Neural cell (in vitro differentiated cells): ENCODE measurements around the gene AUNIP.
A peak's percentile ranks its signal among the peaks of the same experiment; 100 is the strongest.

Experiments
- EP300 ChIP-seq: fragments of 450-650 bp; conservative IDR thresholded peaks from 2 replicates; pipeline ENCODE4 v1.6.1; 2014; ENCODE audit warnings: antibody characterized with exemption, mild to moderate bottlenecking, moderate library complexity; ENCODE audit not compliant: poor library complexity, severe bottlenecking
- EZH2 ChIP-seq: fragments of 200-600, 300-800 bp; shearing (Covaris generic), sonication (generic); IDR thresholded peaks from 2 replicates; pipeline ENCODE4 v1.6.1; 2014; ENCODE audit warnings: antibody characterized with exemption, low read length, borderline replicate concordance, mild to moderate bottlenecking; ENCODE audit not compliant: insufficient read depth, poor library complexity, severe bottlenecking
- POLR2AphosphoS5 ChIP-seq: IDR thresholded peaks from 2 replicates; pipeline ENCODE4 v1.6.1; 2012
- RAD21 ChIP-seq: fragments of 450-650 bp; conservative IDR thresholded peaks from 2 replicates; pipeline ENCODE4 v1.6.1; 2014; ENCODE audit warnings: antibody characterized with exemption, mild to moderate bottlenecking, moderate library complexity
- SMC3 ChIP-seq: fragments of 450-650 bp; conservative IDR thresholded peaks from 2 replicates; pipeline ENCODE4 v1.6.1; 2014; ENCODE audit warnings: antibody characterized with exemption, mild to moderate bottlenecking, moderate library complexity; ENCODE audit not compliant: poor library complexity
- TAF1 ChIP-seq: IDR thresholded peaks from 2 replicates; pipeline ENCODE4 v1.6.1; 2012; ENCODE audit warnings: low read depth
- TF ChIP-seq, protein P1 (sequence below): fragments of 450-650 bp; IDR thresholded peaks from 2 replicates; pipeline ENCODE4 v1.5.1; 2014; ENCODE audit warnings: antibody characterized with exemption, mild to moderate bottlenecking, moderate library complexity; ENCODE audit not compliant: poor library complexity, severe bottlenecking
- TF ChIP-seq, protein P2 (sequence below): IDR thresholded peaks from 2 replicates; pipeline ENCODE4 v1.6.1; 2012; ENCODE audit warnings: borderline replicate concordance

DNA sequence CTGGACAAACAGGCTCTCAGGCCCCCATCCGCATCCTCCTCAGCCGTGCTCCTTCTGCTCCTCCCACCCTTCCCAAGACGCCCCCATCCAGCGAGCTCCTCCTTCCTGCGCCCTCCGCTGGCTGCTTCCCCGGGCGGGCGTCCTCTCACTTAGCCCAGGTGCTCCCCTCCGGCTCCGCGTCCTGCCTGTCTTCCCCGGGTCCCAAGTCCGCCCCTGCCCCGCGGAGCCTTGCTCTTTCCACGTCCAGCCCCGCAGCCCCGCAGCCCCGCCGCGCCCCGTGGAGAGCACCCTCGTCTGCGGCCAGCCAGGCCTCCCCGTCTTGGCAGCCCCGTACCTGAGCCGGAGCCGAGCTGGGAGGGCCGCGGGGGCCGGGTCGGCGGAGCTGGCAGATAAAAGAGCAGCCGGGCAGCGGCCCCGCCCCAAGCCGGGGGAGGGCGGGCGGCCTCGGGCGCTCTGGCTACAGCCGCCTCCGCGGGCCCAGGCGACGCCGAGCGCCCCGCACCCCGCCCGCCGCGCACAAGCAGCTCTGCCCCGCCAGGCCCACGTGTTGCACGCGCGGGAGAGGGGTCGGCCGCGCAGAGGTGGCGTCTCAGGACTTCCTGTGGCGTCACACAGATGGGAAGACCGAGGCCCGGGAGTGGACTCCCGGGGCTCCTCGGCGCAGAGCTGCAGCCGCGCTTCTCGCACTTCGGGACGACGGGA is 16.0 kb upstream of the AUNIP start, which contains the start of gene PAQR7:
- TF ChIP-seq, protein P1, sequence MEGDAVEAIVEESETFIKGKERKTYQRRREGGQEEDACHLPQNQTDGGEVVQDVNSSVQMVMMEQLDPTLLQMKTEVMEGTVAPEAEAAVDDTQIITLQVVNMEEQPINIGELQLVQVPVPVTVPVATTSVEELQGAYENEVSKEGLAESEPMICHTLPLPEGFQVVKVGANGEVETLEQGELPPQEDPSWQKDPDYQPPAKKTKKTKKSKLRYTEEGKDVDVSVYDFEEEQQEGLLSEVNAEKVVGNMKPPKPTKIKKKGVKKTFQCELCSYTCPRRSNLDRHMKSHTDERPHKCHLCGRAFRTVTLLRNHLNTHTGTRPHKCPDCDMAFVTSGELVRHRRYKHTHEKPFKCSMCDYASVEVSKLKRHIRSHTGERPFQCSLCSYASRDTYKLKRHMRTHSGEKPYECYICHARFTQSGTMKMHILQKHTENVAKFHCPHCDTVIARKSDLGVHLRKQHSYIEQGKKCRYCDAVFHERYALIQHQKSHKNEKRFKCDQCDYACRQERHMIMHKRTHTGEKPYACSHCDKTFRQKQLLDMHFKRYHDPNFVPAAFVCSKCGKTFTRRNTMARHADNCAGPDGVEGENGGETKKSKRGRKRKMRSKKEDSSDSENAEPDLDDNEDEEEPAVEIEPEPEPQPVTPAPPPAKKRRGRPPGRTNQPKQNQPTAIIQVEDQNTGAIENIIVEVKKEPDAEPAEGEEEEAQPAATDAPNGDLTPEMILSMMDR = no peak
- TF ChIP-seq TAF1 (peak; percentile 24), SMC3 (peak; percentile 11), POLR2AphosphoS5 (no peak), RAD21 (no peak), EZH2 (no peak), EP300 (peak; percentile 19)
- TF ChIP-seq, protein P2, sequence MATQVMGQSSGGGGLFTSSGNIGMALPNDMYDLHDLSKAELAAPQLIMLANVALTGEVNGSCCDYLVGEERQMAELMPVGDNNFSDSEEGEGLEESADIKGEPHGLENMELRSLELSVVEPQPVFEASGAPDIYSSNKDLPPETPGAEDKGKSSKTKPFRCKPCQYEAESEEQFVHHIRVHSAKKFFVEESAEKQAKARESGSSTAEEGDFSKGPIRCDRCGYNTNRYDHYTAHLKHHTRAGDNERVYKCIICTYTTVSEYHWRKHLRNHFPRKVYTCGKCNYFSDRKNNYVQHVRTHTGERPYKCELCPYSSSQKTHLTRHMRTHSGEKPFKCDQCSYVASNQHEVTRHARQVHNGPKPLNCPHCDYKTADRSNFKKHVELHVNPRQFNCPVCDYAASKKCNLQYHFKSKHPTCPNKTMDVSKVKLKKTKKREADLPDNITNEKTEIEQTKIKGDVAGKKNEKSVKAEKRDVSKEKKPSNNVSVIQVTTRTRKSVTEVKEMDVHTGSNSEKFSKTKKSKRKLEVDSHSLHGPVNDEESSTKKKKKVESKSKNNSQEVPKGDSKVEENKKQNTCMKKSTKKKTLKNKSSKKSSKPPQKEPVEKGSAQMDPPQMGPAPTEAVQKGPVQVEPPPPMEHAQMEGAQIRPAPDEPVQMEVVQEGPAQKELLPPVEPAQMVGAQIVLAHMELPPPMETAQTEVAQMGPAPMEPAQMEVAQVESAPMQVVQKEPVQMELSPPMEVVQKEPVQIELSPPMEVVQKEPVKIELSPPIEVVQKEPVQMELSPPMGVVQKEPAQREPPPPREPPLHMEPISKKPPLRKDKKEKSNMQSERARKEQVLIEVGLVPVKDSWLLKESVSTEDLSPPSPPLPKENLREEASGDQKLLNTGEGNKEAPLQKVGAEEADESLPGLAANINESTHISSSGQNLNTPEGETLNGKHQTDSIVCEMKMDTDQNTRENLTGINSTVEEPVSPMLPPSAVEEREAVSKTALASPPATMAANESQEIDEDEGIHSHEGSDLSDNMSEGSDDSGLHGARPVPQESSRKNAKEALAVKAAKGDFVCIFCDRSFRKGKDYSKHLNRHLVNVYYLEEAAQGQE = no peak
